OCI-LY1 (cell line): ENCODE data around the gene CSF3R.

Experiments
- EZH2 ChIP-seq: fragments of 200-600 bp; sonication (generic), shearing (Covaris generic); IDR thresholded peaks from 2 replicates; pipeline ENCODE4 v1.8.0; 2017; ENCODE audit warnings: borderline replicate concordance, mixed run types, mild to moderate bottlenecking, antibody characterized with exemption, low read length, moderate library complexity, mixed read lengths
- TF ChIP-seq, protein P1 (sequence below): fragments of 200-600 bp; sonication (generic), shearing (Covaris generic); IDR thresholded peaks from 2 replicates; pipeline ENCODE4 v1.5.1; 2017; ENCODE audit warnings: mild to moderate bottlenecking, antibody characterized with exemption, low read length, moderate library complexity, mixed read lengths

DNA sequence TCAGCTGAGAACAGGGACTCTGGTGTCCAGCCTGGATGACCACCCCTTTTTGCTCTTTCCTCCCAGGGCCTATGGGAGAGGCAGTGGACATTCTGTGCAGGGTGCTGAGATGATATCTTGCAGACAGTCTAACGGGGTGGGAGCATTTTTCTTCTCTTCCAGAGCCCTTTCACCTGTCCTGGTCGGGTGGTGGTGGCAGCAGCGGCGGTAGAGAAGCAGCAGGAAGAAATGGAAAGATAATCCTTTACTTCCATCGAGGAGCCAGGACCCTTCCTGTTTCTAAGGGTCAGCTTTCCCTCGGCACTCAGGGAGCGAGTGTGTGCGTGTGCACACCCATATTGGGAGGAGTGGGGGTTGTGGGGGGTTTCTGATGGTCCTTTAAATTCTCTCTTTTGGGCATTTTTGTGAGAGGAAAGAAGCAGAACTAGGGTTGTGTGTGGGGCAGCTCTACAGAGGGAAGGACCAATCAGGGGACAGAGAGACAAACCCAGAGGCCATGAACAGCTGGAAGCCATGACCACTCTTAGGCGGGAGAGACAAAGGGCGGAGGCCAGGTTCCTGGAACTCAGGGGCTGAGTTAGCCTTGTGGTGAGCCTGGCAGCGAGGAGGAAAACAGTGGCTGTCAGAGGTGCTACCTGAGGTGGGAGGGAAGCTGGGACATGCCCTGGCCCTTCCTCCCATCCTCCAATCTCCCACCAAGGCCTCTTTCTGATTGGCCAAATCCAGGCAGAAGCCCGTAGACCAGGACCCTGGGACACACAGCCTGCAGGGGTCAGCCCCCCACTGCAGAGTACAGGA, 31.2 kb upstream of the CSF3R start:
- TF ChIP-seq, protein P1, sequence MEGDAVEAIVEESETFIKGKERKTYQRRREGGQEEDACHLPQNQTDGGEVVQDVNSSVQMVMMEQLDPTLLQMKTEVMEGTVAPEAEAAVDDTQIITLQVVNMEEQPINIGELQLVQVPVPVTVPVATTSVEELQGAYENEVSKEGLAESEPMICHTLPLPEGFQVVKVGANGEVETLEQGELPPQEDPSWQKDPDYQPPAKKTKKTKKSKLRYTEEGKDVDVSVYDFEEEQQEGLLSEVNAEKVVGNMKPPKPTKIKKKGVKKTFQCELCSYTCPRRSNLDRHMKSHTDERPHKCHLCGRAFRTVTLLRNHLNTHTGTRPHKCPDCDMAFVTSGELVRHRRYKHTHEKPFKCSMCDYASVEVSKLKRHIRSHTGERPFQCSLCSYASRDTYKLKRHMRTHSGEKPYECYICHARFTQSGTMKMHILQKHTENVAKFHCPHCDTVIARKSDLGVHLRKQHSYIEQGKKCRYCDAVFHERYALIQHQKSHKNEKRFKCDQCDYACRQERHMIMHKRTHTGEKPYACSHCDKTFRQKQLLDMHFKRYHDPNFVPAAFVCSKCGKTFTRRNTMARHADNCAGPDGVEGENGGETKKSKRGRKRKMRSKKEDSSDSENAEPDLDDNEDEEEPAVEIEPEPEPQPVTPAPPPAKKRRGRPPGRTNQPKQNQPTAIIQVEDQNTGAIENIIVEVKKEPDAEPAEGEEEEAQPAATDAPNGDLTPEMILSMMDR: no peak
- TF ChIP-seq EZH2: no peak
